ENCODE data around the gene WIPI1. TPM values are rescaled to one million over a fixed set of nuclear protein-coding genes. Genes with fewer than 3 reads are reported as not detected.
"Not testable (repeated sequence)": the region's sequence is repeated elsewhere in the genome, so short reads cannot be mapped to it uniquely, and the experiment has no call there.

WIPI1 gene
- total RNA-seq, 1 experiment from 2014 or later, result 49.5 TPM

DNA sequence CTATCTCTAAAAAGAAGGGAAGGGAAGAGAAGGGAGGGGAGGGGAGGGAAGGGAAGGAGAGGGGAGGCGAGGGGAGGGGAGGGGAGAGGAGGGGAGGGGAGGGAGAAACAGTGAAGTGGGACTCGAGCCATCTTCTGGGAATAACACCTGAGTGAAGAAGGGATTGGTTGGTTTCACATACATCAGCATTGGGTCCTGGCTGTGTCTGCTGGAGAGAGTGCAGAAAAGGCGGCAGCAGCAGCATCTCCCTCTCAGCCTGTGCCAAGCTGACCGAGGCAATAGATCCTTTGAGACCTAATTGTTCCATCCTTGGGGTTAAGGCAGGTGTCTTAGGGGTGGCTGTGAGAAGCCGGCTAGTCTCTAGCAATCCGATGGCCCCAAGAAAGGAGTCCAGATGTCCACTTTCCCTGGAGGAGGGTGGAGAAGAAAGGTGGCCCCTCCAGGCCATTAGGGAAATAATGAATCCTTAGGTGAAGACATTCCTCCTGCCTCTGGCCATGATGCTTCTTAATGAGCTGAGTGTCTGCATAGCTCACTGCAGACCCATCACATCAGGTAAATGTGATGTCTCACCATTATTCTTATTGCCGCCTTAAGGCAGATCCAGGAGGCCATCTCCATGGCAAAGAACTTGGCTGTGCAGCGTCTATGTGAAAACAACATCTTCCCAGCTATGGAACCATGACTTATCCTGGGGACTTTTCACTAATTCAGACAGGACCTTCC is 71.6 kb downstream of the WIPI1 start:
- DNase-seq (ENCODE audit: low read depth), result no peak

DNA sequence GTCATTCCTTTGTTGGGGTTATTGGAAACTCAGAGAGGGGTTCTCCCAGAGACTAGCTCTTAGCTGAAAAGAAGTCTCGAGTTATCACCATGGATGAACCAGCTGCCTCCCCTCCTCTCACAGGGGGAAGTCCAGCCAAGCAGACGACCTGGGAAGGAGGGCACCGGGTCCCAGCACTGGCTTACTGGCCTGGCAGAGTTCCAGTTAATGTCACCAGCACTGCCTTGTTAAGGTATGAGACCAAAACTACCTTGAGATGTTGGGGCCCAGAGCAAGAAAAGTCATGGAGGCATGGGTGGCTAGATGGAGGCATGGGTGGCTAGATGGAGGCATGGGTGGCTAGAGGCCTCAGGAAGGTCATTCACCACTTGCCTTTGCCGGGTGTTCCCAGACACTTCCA is 72.4 kb downstream of the WIPI1 start:
- no peak for DNase-seq (ENCODE audit: low read depth)

DNA sequence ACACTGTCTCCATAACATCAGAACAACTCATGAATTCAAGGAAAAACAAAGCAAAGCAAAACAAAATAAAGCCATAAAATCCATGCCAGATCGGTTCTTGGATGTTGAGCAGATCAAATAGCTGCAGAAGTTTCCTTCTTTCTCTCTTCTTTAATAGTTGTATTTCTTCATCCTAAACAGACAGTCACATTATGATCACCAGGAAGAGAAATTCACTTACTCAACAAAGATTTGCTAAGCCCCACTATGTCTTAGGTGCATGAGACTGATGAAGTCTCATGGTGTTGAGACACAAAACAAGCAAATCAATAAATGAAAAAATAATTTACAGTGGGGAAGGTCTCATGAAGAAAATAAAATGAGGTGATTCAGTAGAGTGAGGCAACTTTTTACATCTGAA is 72.8 kb downstream of the WIPI1 start:
- DNase-seq (ENCODE audit: low read depth), result no peak

DNA sequence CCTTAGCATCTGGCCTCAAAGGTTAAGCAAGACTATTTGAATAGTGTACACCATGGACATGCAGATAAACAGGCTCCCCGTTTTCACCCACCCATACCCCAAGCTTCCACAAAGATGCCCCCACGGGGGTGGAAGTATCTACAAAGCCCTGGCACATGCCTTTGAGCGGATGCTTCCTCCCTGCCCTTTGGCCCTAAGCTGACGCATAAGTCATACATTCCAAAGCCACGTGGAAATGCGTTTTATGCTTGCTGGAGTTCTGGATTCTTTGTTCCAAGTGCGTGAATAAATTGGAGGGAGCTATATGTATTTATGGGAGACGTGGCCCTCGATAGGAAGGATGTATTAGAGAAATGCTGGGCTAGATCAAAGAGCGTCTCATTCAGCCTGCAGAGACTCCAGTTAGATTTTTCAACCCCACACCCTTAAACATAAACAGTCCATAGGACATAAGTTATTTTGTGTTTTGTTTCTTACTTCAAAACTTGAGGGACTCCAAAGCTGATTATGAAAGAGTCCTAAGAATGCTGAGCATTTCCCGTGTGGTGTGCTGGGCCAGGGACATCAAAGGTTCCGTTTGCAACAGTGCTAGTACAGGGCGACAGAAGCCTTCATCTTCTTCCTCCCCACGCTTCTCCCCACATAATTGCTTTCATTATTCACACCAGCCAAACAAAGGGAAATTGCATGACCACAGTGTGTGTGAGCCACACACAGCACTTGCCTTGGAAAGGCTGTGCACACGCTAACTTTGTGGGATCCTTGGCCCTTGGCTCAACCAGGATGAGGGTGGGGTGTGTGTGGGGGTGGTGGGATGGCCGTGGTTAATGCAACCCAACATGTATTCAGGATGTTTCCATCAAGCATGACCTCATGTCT is 73.6 kb downstream of the WIPI1 start:
- DNase-seq (ENCODE audit: low read depth), result peak; percentile 94

DNA sequence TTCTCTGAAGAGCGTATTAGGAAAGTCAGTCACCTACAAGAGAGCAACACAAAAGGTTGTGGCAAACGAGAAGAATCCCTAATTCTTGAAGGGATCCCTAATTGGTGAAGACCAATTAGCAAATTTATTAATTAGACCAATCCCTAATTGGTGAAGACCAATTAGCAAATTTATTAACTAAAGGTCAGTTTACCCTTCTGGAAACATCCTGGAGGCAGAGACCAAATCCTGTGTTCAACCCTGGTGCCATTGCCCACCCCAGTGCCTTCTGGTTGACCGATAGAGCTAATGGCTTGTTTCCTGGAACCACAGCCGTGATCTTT is 74.2 kb downstream of the WIPI1 start:
- DNase-seq (ENCODE audit: low read depth), result no peak

DNA sequence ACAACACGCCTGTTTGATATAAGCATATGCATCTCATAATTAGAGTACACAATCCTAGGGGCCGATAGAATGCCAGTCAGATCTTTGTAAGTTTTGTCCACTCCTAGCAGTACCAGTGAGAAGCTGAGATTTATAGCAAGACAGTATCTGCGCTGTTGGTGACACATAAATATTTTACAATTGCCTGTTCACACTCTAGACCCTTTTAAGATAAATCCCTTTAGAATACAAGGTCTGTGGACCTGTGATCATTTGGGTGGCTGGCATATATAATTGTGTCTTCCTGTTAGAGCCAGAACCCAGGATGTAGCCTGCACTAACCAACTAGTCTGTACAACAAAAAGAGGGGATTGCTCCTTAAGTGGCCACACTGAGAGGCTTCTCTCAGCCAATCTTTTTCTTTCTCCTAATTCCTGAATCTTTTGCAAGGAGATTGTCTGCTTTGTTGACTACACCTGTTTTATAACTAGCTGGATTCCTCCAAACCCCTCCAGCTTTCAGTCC is 74.7 kb downstream of the WIPI1 start:
- peak; percentile 18 for DNase-seq (ENCODE audit: low read depth)

DNA sequence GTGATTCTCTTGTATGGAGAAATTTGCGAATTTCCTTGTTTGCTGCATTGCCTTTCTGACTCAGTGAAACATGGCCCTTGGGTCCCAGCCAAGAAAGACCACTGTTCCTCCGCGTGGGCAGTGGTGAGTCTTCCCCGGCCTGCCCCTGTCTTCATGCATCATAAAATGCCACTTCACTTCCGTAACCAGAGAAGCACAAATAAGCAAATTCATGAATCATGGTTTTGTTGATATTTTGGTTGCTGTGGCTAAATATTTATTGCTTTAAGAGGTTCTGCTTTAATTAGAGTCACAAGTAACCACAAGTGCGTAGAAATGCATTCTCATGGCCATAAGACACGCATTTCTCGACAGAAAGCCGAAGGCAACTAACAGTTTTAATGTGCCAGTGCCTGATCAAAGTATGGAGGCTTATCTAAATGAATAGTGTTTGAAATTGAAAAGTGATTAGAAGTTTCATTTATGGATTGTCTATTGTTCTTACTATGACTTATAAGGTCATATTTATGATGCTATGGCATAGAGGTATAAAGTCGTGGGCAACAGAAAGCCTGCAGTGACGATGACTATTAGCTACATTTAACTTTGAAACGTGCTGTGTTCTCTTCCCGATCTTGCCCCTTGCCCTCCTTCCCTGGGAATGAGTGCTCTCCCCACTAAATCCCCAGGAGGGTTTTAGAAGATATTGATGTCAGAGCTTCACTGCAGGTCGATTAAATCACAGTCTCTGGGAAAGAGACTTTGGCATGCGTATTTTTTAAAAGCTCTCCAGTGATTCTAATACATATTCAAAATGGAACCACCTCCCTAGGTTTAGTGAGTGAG is 76.0 kb downstream of the WIPI1 start:
- peak; percentile 97 for DNase-seq (ENCODE audit: low read depth)

DNA sequence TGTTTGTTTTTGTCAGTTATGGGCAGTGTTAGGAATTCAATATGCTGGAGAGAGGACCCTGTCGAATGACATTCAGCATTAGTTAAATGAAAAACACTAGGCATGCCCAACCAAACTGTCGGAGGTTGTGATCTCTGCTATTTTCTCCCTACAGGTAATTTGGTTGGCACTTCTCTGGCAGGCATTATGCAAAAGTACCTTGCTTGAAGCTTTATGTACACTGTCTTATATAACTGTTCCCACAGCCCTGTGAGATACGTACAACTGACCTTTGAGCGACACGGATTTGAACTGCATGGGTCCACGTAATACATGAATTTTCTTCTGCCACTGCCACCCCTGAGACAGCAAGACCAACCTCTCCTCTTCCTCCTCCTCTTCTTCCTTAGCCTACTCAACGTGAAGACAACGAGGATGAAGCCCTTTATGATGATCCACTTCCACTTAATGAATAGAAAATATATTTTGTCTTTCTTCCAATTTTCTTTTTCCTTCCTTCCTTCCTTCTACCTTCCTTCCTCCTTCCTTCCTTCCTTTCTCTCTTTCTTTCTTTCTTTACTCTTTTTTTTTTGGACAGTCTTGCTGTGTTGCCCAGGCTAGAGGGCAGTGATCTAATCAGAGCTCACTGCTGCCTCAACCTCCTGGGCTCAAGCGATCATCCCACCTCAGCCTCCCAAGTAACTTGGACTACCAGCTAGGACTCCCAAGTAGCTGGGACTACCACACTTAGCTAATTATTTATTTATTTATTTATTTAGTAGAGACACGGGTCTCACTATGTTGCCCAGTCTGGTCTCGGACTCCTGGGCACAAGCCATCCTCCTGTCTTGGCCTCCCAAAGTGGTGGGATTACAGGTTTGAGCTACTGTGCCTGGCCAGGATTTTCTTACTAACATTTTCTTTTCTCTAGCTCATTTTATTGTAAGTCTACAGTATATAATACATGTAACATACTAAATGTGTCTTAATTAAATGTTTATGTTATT is 77.3 kb downstream of the WIPI1 start:
- no peak for DNase-seq (ENCODE audit: low read depth)

DNA sequence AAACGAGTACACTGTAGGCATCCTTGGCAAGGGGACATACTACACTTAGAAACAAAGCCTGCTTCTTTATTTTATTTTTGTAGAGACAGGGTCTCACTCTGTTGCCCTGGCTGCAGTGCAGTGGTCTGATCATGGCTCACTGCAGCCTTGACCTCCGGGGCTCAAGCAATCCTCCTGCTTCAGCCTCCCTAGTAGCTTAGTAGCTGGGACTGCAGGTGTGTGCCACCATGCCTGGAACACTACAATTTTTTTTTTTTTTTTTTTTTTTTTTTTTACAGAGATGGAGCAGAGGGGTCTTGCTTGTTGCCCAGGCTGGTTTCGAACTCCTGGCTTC is 78.2 kb downstream of the WIPI1 start:
- DNase-seq (ENCODE audit: low read depth), result no peak

DNA sequence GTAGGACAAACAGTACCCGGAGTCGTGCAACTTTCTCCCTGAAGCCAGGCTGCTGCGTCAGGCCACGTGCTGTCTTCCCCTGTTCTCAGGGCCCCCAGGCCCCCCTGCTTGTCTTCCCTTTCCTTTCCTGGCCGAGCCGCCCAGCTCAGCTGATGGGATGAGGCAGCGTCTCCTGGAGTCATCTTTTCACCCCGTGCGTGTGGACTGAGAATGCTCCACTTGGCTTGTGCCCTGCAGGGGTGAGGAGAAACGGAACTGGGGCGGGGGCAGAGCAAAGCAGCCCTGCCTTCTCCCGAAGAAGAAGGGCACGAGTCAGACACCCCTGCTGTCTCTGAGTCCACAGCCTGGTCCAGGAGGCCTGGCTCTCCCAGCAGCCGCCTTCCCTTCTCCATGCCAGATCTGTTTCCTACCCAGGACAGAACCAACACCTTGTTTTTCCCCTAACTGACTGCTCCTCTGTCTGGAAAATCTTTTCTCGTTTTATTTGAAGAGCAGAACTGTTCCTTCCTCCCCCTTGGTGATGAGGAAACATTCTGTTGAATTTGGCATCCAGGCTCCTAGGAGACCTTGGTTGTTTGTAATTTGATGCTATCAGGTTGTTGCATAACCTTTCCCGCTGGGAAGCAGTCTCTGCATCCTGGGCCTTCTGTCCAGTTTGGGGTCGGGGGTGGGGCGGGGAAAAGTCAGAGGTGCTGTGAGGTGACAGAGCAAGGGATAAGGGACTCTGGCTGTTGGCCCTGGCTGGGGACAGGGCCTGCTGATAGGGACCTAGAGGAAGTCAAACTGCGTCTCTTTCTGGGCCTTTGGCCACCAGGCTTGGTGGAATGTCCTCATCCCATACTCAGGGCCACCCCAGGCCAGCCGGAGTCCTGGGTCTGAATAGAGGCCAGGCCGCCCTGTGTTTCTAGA is 78.8 kb downstream of the WIPI1 start:
- DNase-seq (ENCODE audit: low read depth), result peak; percentile 96

DNA sequence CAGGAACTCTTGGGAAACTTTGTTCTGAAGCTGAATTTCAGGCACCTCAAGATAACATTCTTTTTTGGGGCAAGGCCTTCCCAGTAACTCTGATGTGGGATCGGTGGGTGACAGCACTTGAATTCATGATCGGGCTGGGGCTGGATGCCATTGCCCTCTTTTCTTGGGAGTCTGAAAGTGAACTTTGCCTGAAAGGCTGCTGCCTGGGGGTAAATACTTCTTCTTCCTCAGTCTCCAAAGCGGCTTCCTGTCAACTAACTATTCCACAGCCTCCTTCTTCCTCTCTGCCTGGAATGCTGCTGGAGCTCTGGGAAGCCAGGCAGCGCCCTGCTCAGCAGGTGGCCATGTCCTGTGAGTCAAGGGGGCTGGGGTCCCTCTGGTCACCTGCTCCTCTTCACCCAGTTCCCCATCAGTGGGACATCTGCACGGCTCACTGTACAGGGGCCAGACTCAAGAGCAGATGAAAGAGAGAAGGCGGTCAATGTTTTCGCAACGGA is 79.5 kb downstream of the WIPI1 start:
- no peak for DNase-seq (ENCODE audit: low read depth)

DNA sequence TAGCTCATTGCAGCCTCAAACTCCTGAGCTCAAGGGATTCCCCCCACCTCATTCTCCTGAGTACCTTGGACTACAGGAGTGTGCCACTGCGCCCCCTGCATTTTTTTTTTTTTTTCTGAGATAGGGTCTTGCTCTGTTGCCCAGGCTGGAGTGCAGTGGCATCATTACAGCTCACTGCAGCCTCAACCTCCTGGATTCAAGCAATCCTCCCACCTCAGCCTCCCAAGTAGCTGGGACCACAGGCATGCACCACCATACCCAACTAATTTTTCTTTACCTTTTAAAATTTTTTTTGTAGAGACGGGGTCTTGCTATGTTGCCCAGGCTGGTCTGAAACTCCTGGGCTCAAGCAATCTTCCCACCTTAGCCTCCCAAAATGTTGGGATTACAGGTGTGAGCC is 81.1 kb downstream of the WIPI1 start:
- not testable (repeated sequence) for DNase-seq (ENCODE audit: low read depth)

DNA sequence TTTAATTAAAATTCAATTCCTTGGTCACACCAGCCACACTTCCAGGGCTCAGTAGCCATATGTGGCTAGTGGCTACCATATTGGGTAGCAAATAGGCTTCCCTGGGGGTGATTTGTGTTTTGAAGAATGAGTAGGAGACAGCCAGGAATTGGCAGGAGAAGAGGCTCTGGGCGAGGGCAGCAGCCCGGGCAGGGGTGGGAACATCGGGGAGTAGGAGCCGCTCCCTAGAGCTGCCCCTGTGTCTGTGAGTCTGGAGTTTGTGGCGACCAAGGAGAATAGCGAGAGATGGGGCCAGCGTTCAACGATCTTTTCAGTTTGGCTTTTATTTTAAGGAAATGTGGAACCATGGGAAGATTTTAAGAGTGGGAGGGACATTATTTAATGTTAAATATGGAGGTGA is 81.7 kb downstream of the WIPI1 start:
- no peak for DNase-seq (ENCODE audit: low read depth)

Other genes with a start within 250 kb of the WIPI1 start
- 75.6 and 92.5 TPM in 2 replicates for gene AMZ2, start 209.5 kb downstream of the WIPI1 start, total RNA-seq (2014; rRNA removed; shearing (Covaris generic))
- 4.4 and 4.8 TPM in 2 replicates for gene SLC16A6, start 166.4 kb downstream of the WIPI1 start, total RNA-seq (2014; rRNA removed; shearing (Covaris generic))
- gene ARSG, start 166.0 kb downstream of the WIPI1 start, total RNA-seq (2014; rRNA removed; shearing (Covaris generic)), result 2.3 and 3.0 TPM in 2 replicates
- 192 and 208 TPM in 2 replicates for gene PRKAR1A, start 54.9 kb upstream of the WIPI1 start, total RNA-seq (2014; rRNA removed; shearing (Covaris generic))
- 0.36 and 0.68 TPM in 2 replicates for gene FAM20A, start 143.9 kb upstream of the WIPI1 start, total RNA-seq (2014; rRNA removed; shearing (Covaris generic))